Adipose tissue (tissue), 3 donors: ENCODE results near the gene ADAD2. TPM values are rescaled to one million over a fixed set of nuclear protein-coding genes. Genes with fewer than 3 reads are reported as not detected.
"Not testable (repeated sequence)": the region's sequence is repeated elsewhere in the genome, so short reads cannot be mapped to it uniquely, and the experiment has no call there.

Experiments
- H3K27ac ChIP-seq: one replicate; pipeline ENCODE4 v1.5.1; 2013; ENCODE audit warnings: low read depth, low read length
- WGBS, 3 donors: extraction: QIAGEN DNeasy Blood & Tissue Kit; methylation state at CpG; one replicate each; pipeline ENCODE4 v1.1.7; 2013; 5-methylcytosine and 5-hydroxymethylcytosine counted together
- polyA plus RNA-seq, 3 donors: library from polyadenylated mRNA; stranded (reverse); fragments of 200-250 nt; gene quantifications; one replicate each; pipeline ENCODE4 v1.2.3, GENCODE V29; 2013
- donor health status: healthy with polysubstance abuse.
- donor health status: Bipolar disorder and iron deficiency.
- donor health status: healthy.

ADAD2 gene
- polyA plus RNA-seq, 3 donors: 0.15 to 14.4 (median 0.76) TPM

GRCh38 chr16:84212631-84213030, 21.7 kb downstream of the ADAD2 start:
- H3K27ac ChIP-seq: no peak overlapping the region
- WGBS, 3 donors: 83 to 93% (median 90%) methylated on average over 3 to 4 of the region's 4 CpGs

GRCh38 chr16:84214451-84215066, 23.6 kb downstream of the ADAD2 start:
- 73 to 83% (median 74%) methylated on average over 15 of the region's 15 CpGs for WGBS, 3 donors

DNA sequence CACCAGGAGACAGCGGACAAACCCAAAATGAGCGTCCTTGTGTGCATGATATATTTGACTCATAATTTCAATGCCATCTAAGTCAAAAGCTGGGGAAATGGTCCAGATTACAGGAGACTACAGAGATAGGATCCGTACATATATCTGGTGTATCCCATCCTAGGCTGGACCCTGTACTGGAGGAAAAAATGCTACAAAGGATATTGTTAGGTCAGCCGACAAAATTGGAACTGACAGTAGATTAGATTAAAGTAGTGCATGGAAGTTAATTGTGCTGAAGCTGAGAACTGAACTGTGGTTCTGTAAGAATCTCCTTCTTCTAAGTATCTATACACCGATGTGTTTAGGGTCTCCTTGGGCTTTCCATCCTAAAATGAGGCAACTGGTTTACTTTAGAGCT, 24.6 kb downstream of the ADAD2 start:
- H3K27ac ChIP-seq: no peak overlapping the region
- WGBS, 3 donors: 82 to 86% (median 84%) methylated on average over 5 of the region's 5 CpGs

More at GRCh38 chr16:84214451-84215066, 23.6 kb downstream of the ADAD2 start:
- H3K27ac ChIP-seq: no peak overlapping the region

DNA sequence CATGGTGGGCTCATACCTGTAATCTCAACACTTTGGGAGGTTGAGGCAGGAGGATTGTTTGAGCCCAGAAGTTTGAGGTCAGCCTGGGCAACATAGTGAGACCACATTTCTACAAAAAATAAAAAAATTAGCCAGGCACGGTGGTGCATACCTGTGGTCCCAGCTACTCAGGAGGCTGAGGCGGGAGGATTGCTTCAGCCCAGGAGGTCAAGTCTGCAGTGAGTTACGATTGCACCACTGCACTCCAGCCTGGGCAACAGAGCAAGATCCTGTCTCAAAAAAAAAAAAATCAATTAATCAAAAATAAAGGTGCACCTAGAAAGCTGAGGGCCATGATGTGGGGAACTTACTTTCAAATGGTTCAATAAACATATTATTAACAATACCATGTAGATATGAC, 25.2 kb downstream of the ADAD2 start:
- H3K27ac ChIP-seq: not testable (repeated sequence)
- WGBS, 3 donors: 88 to 93% (median 92%) methylated on average over 3 of the region's 3 CpGs

GRCh38 chr16:84218176-84218823, 27.3 kb downstream of the ADAD2 start:
- WGBS, 3 donors: 74 to 81% (median 80%) methylated on average over 17 of the region's 17 CpGs
- H3K27ac ChIP-seq: no peak overlapping the region

- 58 to 70% (median 69%) methylated on average over 6 of the region's 6 CpGs for WGBS, 3 donors
- H3K27ac ChIP-seq: no peak overlapping the region
These were observed 28.0 kb downstream of the ADAD2 start for GRCh38 chr16:84218956-84219355.

DNA sequence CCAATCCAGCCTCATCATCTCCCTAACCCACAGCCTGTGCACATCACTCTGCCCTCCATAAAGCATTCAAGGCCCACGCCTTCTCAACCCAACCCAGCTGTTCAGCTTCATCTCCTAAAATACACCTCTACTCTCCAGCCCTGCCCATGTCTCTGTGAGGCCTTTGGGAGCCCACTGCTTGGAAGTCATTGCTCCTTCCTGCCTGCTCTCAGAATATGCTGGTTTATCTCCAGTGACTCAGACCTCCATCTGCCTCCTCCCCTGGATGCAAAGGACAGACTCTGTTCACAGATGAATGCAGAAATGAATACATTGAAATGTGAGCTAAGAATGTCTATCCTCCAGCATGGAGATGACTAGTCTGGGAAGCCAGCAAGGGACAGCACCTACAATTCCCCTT, 29.9 kb downstream of the ADAD2 start:
- H3K27ac ChIP-seq: no peak overlapping the region
- WGBS, 3 donors: 83 to 100% (median 96%) methylated on average over 1 of the region's 1 CpG

DNA sequence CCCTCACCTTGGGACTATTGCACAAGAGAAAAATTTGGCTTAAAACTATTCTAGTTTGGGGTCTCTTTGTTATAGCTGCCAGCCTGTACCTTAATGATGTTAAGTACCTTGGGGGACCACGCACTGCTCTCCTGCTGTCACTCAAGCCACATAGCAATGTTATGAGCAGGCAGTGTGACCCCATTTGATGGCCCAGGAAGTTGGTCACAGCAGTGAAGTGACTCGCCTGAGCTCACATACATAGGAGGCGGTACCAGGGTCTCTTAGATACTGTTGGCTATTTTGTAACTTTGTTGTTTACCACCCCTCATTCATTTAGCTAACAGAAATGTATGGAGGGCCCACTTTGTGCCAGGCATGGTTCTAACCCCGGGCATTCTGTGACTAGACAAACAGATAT, 32.5 kb downstream of the ADAD2 start:
- WGBS, 3 donors: 83 to 91% (median 89%) methylated on average over 4 of the region's 4 CpGs
- no peak overlapping the region for H3K27ac ChIP-seq

DNA sequence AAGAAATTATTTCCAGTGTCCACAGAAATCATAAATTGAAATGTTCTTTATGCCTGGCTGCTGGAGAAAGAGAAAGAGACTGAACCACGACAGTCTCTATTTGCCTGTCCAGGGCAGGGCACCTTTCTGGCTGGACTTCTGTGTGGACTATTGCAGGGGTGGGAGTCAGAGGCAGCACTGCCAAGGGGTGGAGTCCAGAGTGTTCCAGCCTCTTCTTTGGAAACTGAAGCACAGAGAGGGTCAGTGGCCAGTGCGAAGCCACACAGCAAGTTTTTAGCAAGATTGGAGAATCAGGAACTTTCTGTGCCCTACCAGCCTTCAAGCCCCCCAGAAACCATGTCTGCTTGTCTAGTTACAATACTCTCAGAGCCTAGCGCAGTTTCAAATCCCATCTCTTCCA, 33.6 kb downstream of the ADAD2 start:
- no peak overlapping the region for H3K27ac ChIP-seq
- WGBS, 3 donors: 82 to 93% (median 91%) methylated on average over 3 of the region's 3 CpGs

DNA sequence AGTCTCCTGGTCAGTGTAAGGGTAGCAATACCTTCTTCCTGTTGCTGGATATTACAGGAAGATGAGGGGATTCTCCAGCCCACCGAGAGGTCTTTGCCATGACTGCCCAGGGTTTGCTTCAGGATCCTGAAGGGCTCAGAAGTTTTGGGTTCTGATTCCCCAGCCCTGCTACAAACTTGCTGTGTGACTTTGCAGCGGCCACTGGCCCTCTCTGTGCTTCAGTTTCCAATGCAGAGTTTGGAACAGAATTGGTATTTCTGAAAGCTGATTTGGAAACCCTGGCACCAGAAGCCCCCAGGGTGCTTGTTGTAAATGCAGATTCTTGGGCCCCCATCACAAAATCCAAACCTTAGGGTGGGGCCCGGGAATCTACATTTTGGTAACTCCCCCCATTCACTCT, 34.2 kb downstream of the ADAD2 start:
- 82 to 86% (median 83%) methylated on average over 3 of the region's 3 CpGs for WGBS, 3 donors
- H3K27ac ChIP-seq: no peak overlapping the region

- WGBS, 3 donors: 77 to 86% (median 85%) methylated on average over 7 of the region's 7 CpGs
- H3K27ac ChIP-seq: no peak overlapping the region
These were observed 34.6 kb downstream of the ADAD2 start for GRCh38 chr16:84225571-84225970.

DNA sequence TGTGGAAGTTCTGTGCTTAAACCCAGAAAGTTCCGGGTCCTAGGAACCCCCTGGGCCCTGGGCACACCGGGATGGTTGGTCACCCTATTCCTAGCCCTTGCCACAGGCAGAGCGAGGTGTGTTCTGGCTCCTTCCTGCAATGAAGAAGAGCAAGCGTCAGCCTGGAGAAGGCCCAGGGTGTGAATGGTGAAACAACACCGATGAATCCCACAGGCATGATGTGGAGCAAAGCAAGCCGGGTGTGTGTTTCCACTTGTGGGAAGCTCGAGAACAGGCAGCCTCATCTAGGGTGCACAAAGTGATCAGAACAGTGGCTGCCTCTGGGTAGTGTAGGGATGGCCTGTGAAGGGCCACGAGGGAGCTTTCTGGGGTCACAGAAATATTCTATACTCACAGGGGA, 35.1 kb downstream of the ADAD2 start:
- WGBS, 3 donors: 75 to 86% (median 82%) methylated on average over 8 of the region's 8 CpGs

GRCh38 chr16:84227548-84227947, 36.6 kb downstream of the ADAD2 start:
- WGBS, 3 donors: 87 to 90% (median 88%) methylated on average over 6 of the region's 6 CpGs
- H3K27ac ChIP-seq: no peak overlapping the region

More for the DNA sequence above, 35.1 kb downstream of the ADAD2 start:
- H3K27ac ChIP-seq: no peak overlapping the region

DNA sequence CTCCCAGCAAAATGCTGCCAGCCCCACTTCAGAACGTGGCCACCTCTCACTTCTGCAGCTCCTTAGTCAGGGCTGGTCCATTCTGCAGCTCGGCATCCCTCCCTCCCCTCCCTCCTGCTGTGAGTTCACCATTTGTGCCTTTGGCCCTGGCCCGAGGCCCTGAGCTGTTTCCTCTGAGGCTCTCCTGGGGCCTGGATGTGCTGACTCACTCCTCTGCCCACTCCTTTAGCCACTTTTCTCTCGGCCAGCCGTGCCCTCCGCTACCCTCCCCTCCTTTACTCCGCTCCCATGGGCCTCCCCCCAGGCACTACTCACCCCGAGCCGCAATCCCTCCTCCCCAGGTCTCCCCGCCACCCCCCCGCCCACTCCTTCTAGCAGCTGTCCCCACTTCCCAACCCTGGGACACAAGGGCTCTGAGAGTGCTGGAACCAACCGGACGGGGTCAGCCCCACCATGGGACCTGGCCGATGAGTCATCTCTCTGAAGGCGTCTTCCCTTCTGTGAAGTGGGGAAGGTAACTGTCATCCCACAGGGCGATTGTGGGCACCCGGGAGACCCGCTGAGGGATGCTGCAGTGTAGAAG, 37.4 kb downstream of the ADAD2 start:
- H3K27ac ChIP-seq: no peak overlapping the region
- WGBS, 3 donors: 17 to 36% (median 20%) methylated on average over 18 of the region's 18 CpGs

DNA sequence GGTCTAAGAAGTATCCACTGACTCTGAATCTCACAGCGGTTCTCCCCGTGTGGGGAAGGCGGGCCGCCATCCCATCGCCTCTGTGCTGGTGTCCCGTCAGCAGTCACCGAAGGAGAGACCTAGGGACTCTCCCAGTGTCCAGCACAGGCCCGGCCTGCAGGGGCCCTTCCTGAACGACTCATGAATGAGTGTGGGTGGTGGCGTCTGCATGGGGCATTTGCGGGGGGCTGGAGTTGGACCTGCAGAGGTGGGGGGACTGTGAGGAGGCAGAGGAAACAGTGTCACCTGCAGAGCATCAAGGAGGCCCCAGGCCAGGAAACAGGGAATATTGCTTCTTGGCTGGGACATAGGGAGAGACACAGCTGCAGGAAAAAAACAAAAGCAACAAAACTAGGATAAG, 38.5 kb downstream of the ADAD2 start:
- WGBS, 3 donors: 83 to 87% (median 84%) methylated on average over 11 of the region's 11 CpGs
- no peak overlapping the region for H3K27ac ChIP-seq

DNA sequence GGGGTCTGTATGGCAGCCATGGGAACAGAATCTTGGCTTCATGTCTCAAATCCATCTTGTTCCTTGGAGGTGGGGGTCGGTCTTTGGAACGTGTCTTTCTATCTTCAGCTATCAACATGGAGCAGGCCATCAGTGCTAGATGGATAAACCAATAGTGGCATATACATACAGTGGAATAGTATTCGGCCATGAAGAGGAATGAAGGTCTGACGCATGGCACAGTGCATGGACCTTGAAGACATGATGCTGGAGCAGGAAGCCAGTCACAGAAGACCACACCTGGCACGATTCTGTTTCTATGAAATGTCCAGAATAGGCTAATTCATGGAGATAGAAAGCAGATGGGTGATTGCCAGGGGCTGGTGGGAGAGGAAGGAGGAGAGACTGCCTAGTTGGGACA, 41.1 kb downstream of the ADAD2 start:
- 82 to 91% (median 91%) methylated on average over 5 of the region's 5 CpGs for WGBS, 3 donors
- no peak overlapping the region for H3K27ac ChIP-seq

DNA sequence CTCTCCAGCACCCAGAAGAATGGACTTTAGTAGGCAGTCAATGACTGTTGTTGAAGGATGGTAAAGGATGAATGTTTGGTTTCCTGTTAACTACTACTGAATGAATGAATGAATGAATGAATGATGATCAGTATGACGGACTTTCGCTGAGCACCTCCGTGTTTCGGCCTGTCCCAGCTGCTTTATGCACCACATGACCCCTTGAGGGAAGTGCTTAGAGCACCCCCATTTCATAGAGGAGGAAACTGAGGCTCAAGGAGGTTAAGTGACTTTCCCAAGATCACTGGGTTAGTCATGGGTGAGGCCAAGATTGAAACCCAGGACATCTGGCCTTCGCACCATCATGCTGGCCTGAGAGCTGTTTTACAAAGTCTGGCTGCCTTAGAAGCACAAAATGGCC, 42.0 kb downstream of the ADAD2 start:
- 89 to 95% (median 94%) methylated on average over 5 of the region's 5 CpGs for WGBS, 3 donors
- H3K27ac ChIP-seq: no peak overlapping the region

GRCh38 chr16:84233748-84234147, 42.8 kb downstream of the ADAD2 start:
- WGBS, 3 donors: 75 to 85% (median 76%) methylated on average over 9 of the region's 9 CpGs
- H3K27ac ChIP-seq: no peak overlapping the region

- 49 to 56% (median 52%) methylated on average over 21 of the region's 21 CpGs for WGBS, 3 donors
- no peak overlapping the region for H3K27ac ChIP-seq
These were observed 43.6 kb downstream of the ADAD2 start for GRCh38 chr16:84234321-84235241.
